NCI-H2081 (cell line): ENCODE data around the gene LPCAT1.

Experiments used
- DNase-seq, 2 experiments: peaks; one replicate each; lab custom pipeline; 2025; lab: John Stamatoyannopoulos, UW

The LPCAT1 gene

GRCh38 chr5:1495525-1495897 is 28.2 kb downstream of the LPCAT1 start:
- no peak for DNase-seq

GRCh38 chr5:1494780-1495524 is 28.8 kb downstream of the LPCAT1 start:
- no peak for DNase-seq

GRCh38 chr5:1493941-1494340 is 29.8 kb downstream of the LPCAT1 start:
- DNase-seq = no peak

- no peak for DNase-seq
Observed at GRCh38 chr5:1493413-1493812, 30.3 kb downstream of the LPCAT1 start.

GRCh38 chr5:1492757-1493156 is 31.0 kb downstream of the LPCAT1 start:
- DNase-seq = no peak

- DNase-seq = no peak
Observed at GRCh38 chr5:1490376-1490775, 33.4 kb downstream of the LPCAT1 start.

- no peak for DNase-seq
Observed at GRCh38 chr5:1489754-1490153, 34.0 kb downstream of the LPCAT1 start.

GRCh38 chr5:1488882-1489680 is 34.7 kb downstream of the LPCAT1 start:
- no peak for DNase-seq

- no peak for DNase-seq
Observed at GRCh38 chr5:1487079-1487764, 36.5 kb downstream of the LPCAT1 start.

- DNase-seq = no peak
Observed at GRCh38 chr5:1486271-1486670, 37.5 kb downstream of the LPCAT1 start.

- DNase-seq = no peak
Observed at GRCh38 chr5:1485579-1486118, 38.1 kb downstream of the LPCAT1 start.

GRCh38 chr5:1484730-1485578 is 38.8 kb downstream of the LPCAT1 start:
- no peak for DNase-seq

GRCh38 chr5:1483856-1484729 is 39.7 kb downstream of the LPCAT1 start:
- DNase-seq = no peak

GRCh38 chr5:1483064-1483463 is 40.7 kb downstream of the LPCAT1 start:
- no peak for DNase-seq

GRCh38 chr5:1481959-1482331 is 41.8 kb downstream of the LPCAT1 start:
- DNase-seq = no peak

GRCh38 chr5:1481266-1481958 is 42.3 kb downstream of the LPCAT1 start:
- DNase-seq = no peak

- DNase-seq = no peak
Observed at GRCh38 chr5:1480806-1481205, 43.0 kb downstream of the LPCAT1 start.

GRCh38 chr5:1480217-1480616 is 43.5 kb downstream of the LPCAT1 start:
- no peak for DNase-seq

GRCh38 chr5:1479581-1480188 is 44.1 kb downstream of the LPCAT1 start:
- DNase-seq = no peak

- DNase-seq = no peak
Observed at GRCh38 chr5:1479066-1479465, 44.7 kb downstream of the LPCAT1 start.
